HUES6 (cell line): ENCODE data around the gene FAM43B.
A peak's percentile ranks its signal among the peaks of the same experiment; 100 is the strongest.
"Not testable (repeated sequence)": the region's sequence is repeated elsewhere in the genome, so short reads cannot be mapped to it uniquely, and the experiment has no call there.

Experiments used
- H3K27ac ChIP-seq: 2 replicates; pipeline ENCODE4 v1.7.0; 2013; ENCODE audit warnings: low read depth, mild to moderate bottlenecking, low read length, inconsistent platforms
- H3K27me3 ChIP-seq: 2 replicates; pipeline ENCODE4 v1.6.1; 2013; ENCODE audit warnings: low read length; ENCODE audit not compliant: control insufficient read depth, insufficient read depth
- H3K36me3 ChIP-seq: 2 replicates; pipeline ENCODE4 v1.6.1; 2013; ENCODE audit warnings: low read length; ENCODE audit not compliant: control insufficient read depth, insufficient read depth
- H3K4me1 ChIP-seq: 2 replicates; pipeline ENCODE4 v1.6.1; 2013; ENCODE audit warnings: low read length; ENCODE audit not compliant: control insufficient read depth, insufficient read depth
- H3K4me3 ChIP-seq: 2 replicates; pipeline ENCODE4 v1.5.1; 2013; ENCODE audit warnings: low read depth, low read length
- H3K9ac ChIP-seq: one replicate; pipeline ENCODE4 v1.6.1; 2013; ENCODE audit warnings: mild to moderate bottlenecking, low read length
- H3K9me3 ChIP-seq: 2 replicates; pipeline ENCODE4 v1.6.1; 2013; ENCODE audit warnings: low read depth, low read length; ENCODE audit not compliant: control insufficient read depth, insufficient read depth

The FAM43B gene, protein sequence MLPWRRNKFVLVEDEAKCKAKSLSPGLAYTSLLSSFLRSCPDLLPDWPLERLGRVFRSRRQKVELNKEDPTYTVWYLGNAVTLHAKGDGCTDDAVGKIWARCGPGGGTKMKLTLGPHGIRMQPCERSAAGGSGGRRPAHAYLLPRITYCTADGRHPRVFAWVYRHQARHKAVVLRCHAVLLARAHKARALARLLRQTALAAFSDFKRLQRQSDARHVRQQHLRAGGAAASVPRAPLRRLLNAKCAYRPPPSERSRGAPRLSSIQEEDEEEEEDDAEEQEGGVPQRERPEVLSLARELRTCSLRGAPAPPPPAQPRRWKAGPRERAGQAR

DNA sequence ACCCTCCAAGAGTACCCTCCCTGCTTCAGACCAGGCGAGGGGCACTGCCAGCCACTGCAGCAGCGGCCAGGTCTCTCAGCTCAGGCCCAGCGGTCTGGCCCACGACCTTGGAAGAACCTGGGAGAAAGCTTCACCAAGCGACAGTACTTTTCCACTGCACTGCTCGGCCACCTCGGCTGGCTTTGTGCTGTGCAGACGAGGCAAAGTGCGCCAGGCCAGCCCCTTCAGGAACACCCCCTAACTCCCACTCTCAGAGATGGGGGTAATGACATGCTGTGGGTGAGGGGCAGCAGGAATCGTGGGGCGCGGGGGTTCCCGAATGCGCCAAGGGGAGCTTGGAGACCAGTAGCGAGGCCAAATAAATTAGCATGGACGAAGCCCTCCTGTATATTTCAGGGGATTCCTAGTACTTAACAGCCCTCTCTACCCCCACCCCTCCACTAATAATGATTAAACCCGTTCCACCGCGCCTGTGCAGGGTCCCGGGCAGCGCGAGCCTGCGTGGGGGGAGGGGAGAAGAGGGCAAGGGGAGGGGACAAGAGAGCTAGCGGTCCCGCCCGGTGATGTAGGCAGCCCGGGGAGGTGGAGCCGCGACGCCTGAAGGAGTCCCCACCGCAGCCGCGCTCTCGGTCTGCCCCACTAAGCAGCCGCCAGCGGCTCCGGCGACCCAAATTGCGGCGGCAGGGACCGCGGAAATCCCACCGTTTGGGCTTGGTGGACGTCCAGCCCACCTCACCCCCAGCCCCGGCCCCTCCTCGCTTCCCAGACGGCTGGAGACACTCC, at the start of gene FAM43B:
Gene FAM43B (plus strand): TSS at position 629 of the 783 bp plus-strand sequence. CDS start 401 bp downstream, outside the sequence.
- peaks cover 72% of the 10 kb centered on the region for H3K27me3 ChIP-seq
- peaks cover 21% of the 10 kb centered on the region; the same call in 1 of the 2 replicates for H3K4me1 ChIP-seq
- peak within 1 kb of the TSS; percentile 87 for H3K9ac ChIP-seq
- H3K9me3 ChIP-seq = no peaks in the 10 kb centered on the region
- H3K4me3 ChIP-seq = peak within 1 kb of the TSS; percentile 77
- no peak within 1 kb of the TSS; the same call in 1 of the 2 replicates for H3K27ac ChIP-seq
- H3K36me3 ChIP-seq = no peaks in the 10 kb centered on the region

DNA sequence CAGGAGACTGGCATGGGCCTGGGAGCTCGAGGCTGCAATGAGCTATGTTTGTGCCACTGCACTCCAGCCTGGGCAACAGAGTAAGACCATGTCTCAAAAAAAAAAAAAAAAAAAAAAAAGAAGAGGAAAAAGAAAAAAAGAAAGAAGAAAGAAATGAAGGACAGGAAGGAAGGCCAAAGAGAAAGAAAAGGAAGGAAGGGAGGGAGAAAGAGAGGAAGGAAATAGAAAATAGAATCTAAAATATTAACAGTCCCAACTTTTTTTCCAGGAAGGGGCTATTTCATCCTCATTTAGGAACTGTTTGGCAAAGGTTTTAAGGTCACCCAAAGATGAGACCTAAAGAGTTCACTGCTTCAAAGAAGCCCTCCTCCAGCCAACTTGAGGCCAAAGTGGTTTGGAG, 46.9 kb upstream of the FAM43B start:
- Histone ChIP-seq H3K27ac (no peak overlapping the region), H3K36me3 (peaks cover 26% of the 10 kb centered on the region), H3K9me3 (no peaks in the 10 kb centered on the region), H3K4me3 (no peak overlapping the region), H3K4me1 (no peaks in the 10 kb centered on the region), H3K27me3 (no peaks in the 10 kb centered on the region), H3K9ac (no peak overlapping the region)

DNA sequence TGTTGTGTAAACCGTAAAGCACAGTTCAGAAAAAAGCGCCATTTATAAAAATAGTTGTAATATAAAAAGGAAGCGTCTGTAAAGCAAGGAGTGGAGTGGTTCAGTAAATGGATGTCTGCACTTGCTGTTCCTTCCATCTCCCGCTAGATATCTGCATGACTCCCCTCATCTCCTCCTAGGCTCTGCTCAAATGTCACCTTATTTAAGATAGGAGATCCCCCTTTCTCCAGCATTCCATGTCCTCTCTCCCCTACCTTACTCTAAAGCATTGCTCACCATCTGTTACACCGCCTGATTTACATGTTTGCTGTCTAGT, 45.2 kb upstream of the FAM43B start:
- H3K9me3 ChIP-seq = no peaks in the 10 kb centered on the region
- peak overlapping the region; percentile 15; the same call in 1 of the 2 replicates for H3K27ac ChIP-seq
- H3K4me1 ChIP-seq = no peaks in the 10 kb centered on the region
- H3K9ac ChIP-seq = peak overlapping the region; percentile 85
- H3K36me3 ChIP-seq = peaks cover 9% of the 10 kb centered on the region
- peaks cover 4% of the 10 kb centered on the region; the same call in 1 of the 2 replicates for H3K27me3 ChIP-seq
- peak overlapping the region; percentile 92 for H3K4me3 ChIP-seq

DNA sequence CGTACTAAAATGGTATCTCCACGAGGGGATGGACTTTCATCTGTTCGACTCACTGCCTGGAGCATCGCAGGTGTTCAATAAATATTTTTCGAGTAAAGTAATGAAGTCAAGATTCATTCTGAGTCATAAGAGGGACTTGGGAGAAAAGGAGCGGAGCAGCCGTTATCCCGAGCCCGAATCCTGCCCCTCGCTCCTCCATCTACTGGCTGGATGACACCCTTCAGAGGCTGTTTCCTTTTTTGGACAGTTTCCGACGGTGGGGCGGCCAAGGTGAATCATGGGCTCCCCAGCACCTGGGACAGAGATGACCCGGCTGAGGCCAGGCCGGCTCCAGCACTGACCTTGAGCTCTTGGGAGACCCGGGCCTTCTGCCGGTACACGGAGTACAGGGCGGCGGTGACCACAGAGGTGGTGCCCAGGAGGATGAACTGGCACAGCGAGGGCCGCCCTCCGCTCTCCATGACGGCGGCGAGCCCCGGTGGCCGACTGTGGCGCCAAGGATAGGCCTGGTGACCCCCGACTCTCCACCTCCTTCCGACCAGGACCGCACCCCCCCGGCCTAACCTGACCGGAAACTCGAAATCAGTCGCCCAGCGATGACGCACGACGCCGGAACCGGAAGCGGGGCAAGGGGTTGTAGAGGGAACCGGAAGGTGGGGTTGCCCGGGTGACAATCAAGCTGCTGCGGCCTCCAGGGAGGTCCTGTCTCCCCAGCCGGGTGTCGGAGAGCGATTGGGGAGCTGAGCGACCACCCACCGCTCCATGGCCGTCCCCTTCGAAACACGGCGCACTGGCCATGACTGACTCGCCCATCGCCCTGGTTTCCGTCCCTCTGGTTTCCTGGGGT, 44.6 kb upstream of the FAM43B start, which contains the start of gene MUL1:
Gene MUL1 (minus strand): TSS at position 588 of the 847 bp plus-strand sequence. CDS start 127 bp downstream, at position 461.
- Histone ChIP-seq H3K9me3 (no peaks in the 10 kb centered on the region), H3K36me3 (peaks cover 7% of the 10 kb centered on the region), H3K9ac (peak within 1 kb of the TSS; percentile 85), H3K27me3 (peaks cover 4% of the 10 kb centered on the region; the same call in 1 of the 2 replicates), H3K4me3 (peak within 1 kb of the TSS; percentile 92), H3K27ac (peak within 1 kb of the TSS; percentile 15; the same call in 1 of the 2 replicates), H3K4me1 (no peaks in the 10 kb centered on the region)

DNA sequence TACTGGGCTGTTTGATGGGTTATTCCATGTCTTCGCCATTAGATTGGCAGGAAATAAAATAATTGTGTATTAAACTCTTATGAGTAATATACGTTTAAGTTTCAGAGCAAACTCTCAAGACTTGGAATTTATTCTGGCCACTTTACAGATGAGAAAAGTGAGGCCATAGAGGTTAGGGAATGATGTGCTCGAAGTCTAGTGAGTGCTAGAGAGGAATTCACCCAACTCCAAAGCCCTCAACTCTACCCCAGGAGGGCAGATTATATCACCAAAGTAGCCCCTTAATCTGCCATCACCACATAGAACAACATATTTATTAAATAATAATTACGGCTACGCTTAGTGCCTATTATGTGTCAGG, 44.0 kb upstream of the FAM43B start:
- Histone ChIP-seq H3K27ac (no peak overlapping the region), H3K9ac (peak overlapping the region; percentile 85), H3K4me3 (peak overlapping the region; percentile 92)

DNA sequence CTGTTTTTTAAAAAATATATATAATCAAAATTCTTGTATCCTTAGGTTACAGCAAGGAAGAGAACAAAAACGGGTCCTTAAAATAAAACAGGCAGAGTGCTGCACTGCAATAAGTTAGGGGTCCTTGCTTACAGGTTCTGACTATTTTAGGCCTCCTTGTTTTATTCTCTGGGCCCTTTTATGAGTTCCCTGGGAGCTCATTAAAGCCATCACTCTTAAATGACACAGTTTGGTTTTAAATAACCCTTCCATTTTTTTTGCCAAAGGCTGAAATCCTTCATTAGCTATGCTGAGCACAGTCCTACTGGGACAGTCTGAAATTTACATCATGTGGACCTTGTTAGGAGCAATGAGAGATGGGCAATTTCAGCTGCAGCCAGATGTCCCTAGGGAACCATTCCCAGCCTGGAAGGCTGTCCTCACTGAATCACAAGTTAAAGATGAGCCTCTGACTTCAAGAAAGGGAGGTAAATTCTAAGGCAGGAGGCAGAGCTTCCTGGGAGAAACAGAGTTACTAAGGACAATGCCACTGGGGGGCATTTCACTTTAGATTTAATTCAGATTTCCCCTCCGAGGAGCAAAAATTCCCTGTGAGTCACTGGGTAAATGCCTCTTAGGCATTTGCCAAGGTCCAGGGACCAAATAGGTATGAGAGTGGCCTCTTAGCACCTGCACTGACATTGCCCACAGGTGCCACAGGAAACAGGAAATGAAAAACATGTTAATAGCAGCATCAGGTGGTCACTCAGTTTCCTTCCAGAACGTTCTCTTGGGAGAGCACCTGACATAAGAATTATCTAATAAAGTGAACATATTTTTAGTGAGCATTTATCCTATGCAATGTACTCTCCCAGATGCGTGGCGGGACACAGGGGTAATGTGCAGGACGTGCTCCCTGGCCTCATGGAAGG, 40.6 kb upstream of the FAM43B start:
- Histone ChIP-seq H3K9ac (no peak overlapping the region), H3K36me3 (no peaks in the 10 kb centered on the region), H3K27me3 (peaks cover 4% of the 10 kb centered on the region; the same call in 1 of the 2 replicates), H3K27ac (no peak overlapping the region), H3K9me3 (no peaks in the 10 kb centered on the region), H3K4me1 (no peaks in the 10 kb centered on the region), H3K4me3 (no peak overlapping the region)

More for the DNA sequence above, 44.0 kb upstream of the FAM43B start:
- Histone ChIP-seq H3K4me1 (no peaks in the 10 kb centered on the region), H3K27me3 (peaks cover 4% of the 10 kb centered on the region; the same call in 1 of the 2 replicates), H3K36me3 (peaks cover 2% of the 10 kb centered on the region; the same call in 1 of the 2 replicates), H3K9me3 (no peaks in the 10 kb centered on the region)

DNA sequence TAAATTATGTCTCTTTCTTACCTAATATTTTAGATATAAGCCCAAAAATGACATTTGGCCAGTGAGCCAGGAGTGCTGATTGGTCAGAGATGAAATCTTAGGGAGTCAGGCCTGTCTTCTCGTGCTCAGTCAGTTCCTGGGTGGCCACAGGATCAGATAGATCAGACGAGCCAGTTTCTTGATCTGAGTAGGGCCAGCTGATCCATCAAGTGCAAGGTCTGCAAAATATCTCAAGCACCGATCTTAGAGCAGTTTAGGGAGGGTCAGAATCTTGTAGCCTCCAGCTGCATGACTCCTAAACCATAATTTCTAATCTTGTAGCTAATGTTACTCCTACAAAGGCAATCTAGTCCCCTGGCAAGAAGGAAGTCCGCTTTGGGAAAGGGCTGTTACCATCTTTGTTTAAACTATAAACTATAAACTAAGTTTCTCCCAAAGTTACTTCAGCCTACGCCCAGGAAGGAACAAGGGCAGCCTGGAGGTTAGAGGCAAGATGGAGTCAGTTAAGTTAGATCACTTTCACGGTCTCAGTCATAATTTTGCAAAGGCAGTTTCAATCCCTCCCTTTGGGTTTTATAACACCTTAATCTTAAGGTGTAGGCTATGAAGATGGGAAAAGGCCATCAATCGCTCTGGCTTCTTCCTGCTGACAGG, 32.6 kb upstream of the FAM43B start:
- H3K27me3 ChIP-seq, H3K36me3 ChIP-seq, H3K4me3 ChIP-seq, H3K27ac ChIP-seq, H3K9ac ChIP-seq, H3K9me3 ChIP-seq, H3K4me1 ChIP-seq: not testable (repeated sequence)

DNA sequence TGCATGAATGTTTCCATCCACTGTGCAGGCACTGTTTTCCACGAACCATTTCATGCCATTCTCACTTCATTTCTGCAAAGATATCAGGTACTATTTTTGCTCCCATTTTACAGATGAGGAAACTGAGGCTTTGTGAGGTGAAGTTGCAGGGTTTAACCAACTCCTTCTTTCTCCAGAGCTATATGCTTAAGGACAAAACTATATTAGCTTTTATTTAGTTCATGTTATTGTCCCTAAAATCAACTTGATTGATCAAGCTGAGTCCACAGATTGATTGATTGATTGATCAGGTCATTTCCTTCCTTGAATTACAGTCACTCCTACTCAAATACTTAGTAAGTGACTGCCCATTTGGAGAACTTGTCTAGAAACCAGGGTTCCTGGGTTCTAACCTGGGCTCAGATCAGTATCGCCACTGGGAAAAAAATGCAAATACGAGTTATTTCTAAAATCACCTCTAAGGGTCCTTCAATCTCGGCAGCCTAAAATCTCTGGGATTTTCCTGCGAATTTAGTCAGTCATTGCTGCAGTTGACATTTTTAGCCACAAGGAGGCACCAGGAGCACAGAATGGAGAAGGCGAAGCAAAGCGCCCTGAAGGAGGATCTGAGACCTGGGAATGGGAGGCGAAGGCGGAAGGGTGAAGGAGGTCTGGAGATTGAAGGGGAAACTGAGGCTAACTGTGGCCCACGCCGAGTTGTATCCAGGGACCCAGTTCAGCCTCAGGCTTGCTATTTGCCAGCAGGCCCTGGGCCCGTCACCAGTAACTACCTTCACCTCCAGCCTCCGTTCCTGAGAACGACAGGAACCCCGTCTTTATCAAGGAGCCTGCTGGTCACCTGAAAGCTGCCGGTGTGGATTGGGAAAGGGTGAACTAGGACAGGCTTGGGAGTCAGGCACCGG, 30.2 kb upstream of the FAM43B start:
- Histone ChIP-seq H3K9me3 (no peaks in the 10 kb centered on the region), H3K27ac (no peak overlapping the region), H3K4me1 (no peaks in the 10 kb centered on the region), H3K36me3 (no peaks in the 10 kb centered on the region), H3K27me3 (no peaks in the 10 kb centered on the region; the same call in 1 of the 2 replicates), H3K4me3 (0 out of 2 replicates have a peak overlapping the region, but pooled peaks have one; percentile 15), H3K9ac (no peak overlapping the region)

DNA sequence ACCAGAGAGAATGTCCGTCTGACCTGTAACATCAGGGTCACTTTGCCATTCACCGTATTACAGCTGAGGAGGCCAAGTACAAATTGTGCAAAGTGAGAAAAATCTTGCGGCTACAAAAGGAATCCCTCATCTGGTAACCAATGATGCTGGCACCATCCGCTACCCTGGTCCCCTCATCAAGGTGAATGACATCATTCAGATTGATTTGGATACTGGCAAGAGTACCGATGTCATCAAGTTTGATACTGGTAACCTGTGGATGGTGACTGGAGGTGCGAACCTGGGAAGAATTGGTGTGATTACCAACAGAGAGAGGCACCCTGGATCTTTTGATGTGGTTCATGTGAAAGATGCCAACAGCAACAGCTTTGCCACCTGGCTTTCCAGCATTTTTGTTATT, 26.1 kb upstream of the FAM43B start:
- no peaks in the 10 kb centered on the region for H3K4me1 ChIP-seq
- H3K9ac ChIP-seq = no peak overlapping the region
- H3K4me3 ChIP-seq = no peak overlapping the region
- peaks cover 22% of the 10 kb centered on the region for H3K27me3 ChIP-seq
- no peak overlapping the region for H3K27ac ChIP-seq
- no peaks in the 10 kb centered on the region for H3K9me3 ChIP-seq
- H3K36me3 ChIP-seq = no peaks in the 10 kb centered on the region
